HepG2 (cell line): ENCODE measurements around the gene STUB1. TPM values are rescaled to one million over a fixed set of nuclear protein-coding genes. Genes with fewer than 3 reads are reported as not detected.

Source experiments
- CBFB ChIP-seq: sonication (generic); formaldehyde crosslinking; IDR thresholded peaks from 2 replicates; pipeline ENCODE4 v1.4.0; 2020; ENCODE audit warnings: missing genetic modification reagents
- CREB3 ChIP-seq: sonication (generic); formaldehyde crosslinking; IDR thresholded peaks from 2 replicates; pipeline ENCODE4 v1.5.0; 2020; ENCODE audit warnings: missing genetic modification reagents
- FOXP1 ChIP-seq, 2 experiments: fragments of 450-650 bp in 1 of 2; IDR thresholded peaks; 2 replicates each; pipeline ENCODE4 v1.6.1; 2017 to 2018; ENCODE audit warnings: antibody characterized with exemption in 1 of 2
- HMGXB3 ChIP-seq: sonication (generic); formaldehyde crosslinking; IDR thresholded peaks from 2 replicates; pipeline ENCODE4 v1.4.0; 2020; ENCODE audit warnings: missing genetic modification reagents, borderline replicate concordance
- HNF4A ChIP-seq: sonication (generic); formaldehyde crosslinking; IDR thresholded peaks from 2 replicates; pipeline ENCODE4 v1.4.0; 2020; ENCODE audit warnings: missing genetic modification reagents
- IRF1 ChIP-seq: sonication (generic); formaldehyde crosslinking; IDR thresholded peaks from 2 replicates; pipeline ENCODE4 v1.4.0; 2020; ENCODE audit warnings: low read depth, mild to moderate bottlenecking, missing genetic modification reagents
- ISX ChIP-seq: sonication (generic); formaldehyde crosslinking; conservative IDR thresholded peaks from 2 replicates; pipeline ENCODE4 v1.5.0; 2020; ENCODE audit warnings: missing genetic modification reagents
- KDM4B ChIP-seq: sonication (generic); formaldehyde crosslinking; IDR thresholded peaks from 2 replicates; pipeline ENCODE4 v1.4.0; 2020; ENCODE audit warnings: missing genetic modification reagents
- KDM5B ChIP-seq: sonication (generic); formaldehyde crosslinking; IDR thresholded peaks from 2 replicates; pipeline ENCODE4 v1.4.0; 2020; ENCODE audit warnings: missing genetic modification reagents, mild to moderate bottlenecking, borderline replicate concordance
- KDM6A ChIP-seq: IDR thresholded peaks from 2 replicates; pipeline ENCODE4 v1.6.1; 2016; ENCODE audit warnings: low read depth
- MLX ChIP-seq: IDR thresholded peaks from 2 replicates; pipeline ENCODE4 v1.6.1; 2016
- MXD3 ChIP-seq: IDR thresholded peaks from 2 replicates; pipeline ENCODE4 v1.6.1; 2016; ENCODE audit warnings: mild to moderate bottlenecking, missing biosample characterization, missing genetic modification reagents
- NBN ChIP-seq: fragments of 450-650 bp; conservative IDR thresholded peaks from 2 replicates; pipeline ENCODE4 v1.6.1; 2017
- TAF1 ChIP-seq: sonication (generic); formaldehyde crosslinking; IDR thresholded peaks from 2 replicates; pipeline ENCODE4 v1.4.0; 2020; ENCODE audit warnings: missing genetic modification reagents
- TIGD3 ChIP-seq: sonication (generic); formaldehyde crosslinking; IDR thresholded peaks from 2 replicates; pipeline ENCODE4 v1.5.1; 2020; ENCODE audit warnings: mild to moderate bottlenecking, missing genetic modification reagents, borderline replicate concordance
- ZEB1 ChIP-seq: IDR thresholded peaks from 2 replicates; pipeline ENCODE4 v1.6.1; 2012; ENCODE audit warnings: mild to moderate bottlenecking, low read depth, inconsistent platforms; ENCODE audit not compliant: insufficient replicate concordance
- ZNF546 ChIP-seq: sonication (generic); formaldehyde crosslinking; conservative IDR thresholded peaks from 2 replicates; pipeline ENCODE4 v1.8.1; 2023; ENCODE audit warnings: mild to moderate bottlenecking, missing genetic modification reagents
- ZNF768 ChIP-seq: sonication (generic); formaldehyde crosslinking; IDR thresholded peaks from 2 replicates; pipeline ENCODE4 v1.4.0; 2020; ENCODE audit warnings: missing genetic modification reagents
- ZNF891 ChIP-seq: sonication (generic); formaldehyde crosslinking; IDR thresholded peaks from 2 replicates; pipeline ENCODE4 v1.5.0; 2020; ENCODE audit warnings: mild to moderate bottlenecking, missing genetic modification reagents
- ZSCAN31 ChIP-seq: sonication (generic); formaldehyde crosslinking; IDR thresholded peaks from 2 replicates; pipeline ENCODE4 v1.5.0; 2020; ENCODE audit warnings: low read depth, mild to moderate bottlenecking, missing genetic modification reagents
- polyA plus RNA-seq, 8 experiments: library from polyadenylated mRNA; depleted of rRNA in 3 of 8; stranded (reverse) in 7 of 8; unstranded in 1 of 8; fragments of >200 nt; fragmentation: Illumina TruSeq in 4 of 8; extraction: Trizol in 4 of 8; gene quantifications; 2 replicates each; pipeline versions ENCODE4 v1.2.1 to v1.2.3, GENCODE V29; 2011 to 2016; ENCODE audit warnings: low read depth in 4 of 8, missing spikeins in 1 of 8, mixed read lengths in 1 of 8; ENCODE audit not compliant: insufficient read depth in 1 of 8
- total RNA-seq, 5 experiments: library from RNA; depleted of rRNA; stranded (reverse); fragments of >200 nt; fragmentation: Illumina TruSeq; extraction: Trizol; gene quantifications; 2 replicates each; pipeline ENCODE4 v1.2.3, GENCODE V29; 2016; ENCODE audit warnings: low read depth in 1 of 5

The STUB1 gene
- total and polyA plus RNA-seq, 2 of the 13 experiments (the other 11 are each of a cell fraction or from before 2014, with no cell fraction given): 52.9 to 78.2 TPM

- no peak for TF ChIP-seq CREB3 (CRISPR knock-in tag)
- TF ChIP-seq NBN: no peak
- TF ChIP-seq KDM5B (CRISPR knock-in tag): no peak
- peak; percentile 41; the same call in 1 of the 2 replicates for TF ChIP-seq MLX (CRISPR knock-in tag)
- TF ChIP-seq HNF4A (CRISPR knock-in tag): no peak
- TF ChIP-seq ZEB1: no peak
- TF ChIP-seq CBFB (CRISPR knock-in tag): no peak
- no peak for TF ChIP-seq ZNF546
- no peak for TF ChIP-seq TAF1 (CRISPR knock-in tag)
- 0 out of 2 replicates have a peak, but pooled peaks have one; percentile 16 for TF ChIP-seq KDM6A (CRISPR knock-in tag)
- TF ChIP-seq ZSCAN31 (CRISPR knock-in tag): peak; percentile 55; the same call in 1 of the 2 replicates
- no peak for TF ChIP-seq TIGD3 (CRISPR knock-in tag)
- TF ChIP-seq IRF1 (CRISPR knock-in tag): no peak
- no peak for TF ChIP-seq ISX
- TF ChIP-seq HMGXB3: no peak
- TF ChIP-seq ZNF768 (CRISPR knock-in tag): peak; percentile 35; the same call in 1 of the 2 replicates
- no peak for TF ChIP-seq MXD3 (CRISPR knock-in tag)
- TF ChIP-seq ZNF891 (CRISPR knock-in tag): no peak
- TF ChIP-seq FOXP1 (IDR thresholded peaks at IDR 0.05): no peak
- peak; percentile 24; the same call in 1 of the 2 replicates for TF ChIP-seq FOXP1 (CRISPR knock-in tag; IDR thresholded peaks at IDR 0.05)
- no peak; the same call in 1 of the 2 replicates for TF ChIP-seq KDM4B (CRISPR knock-in tag)
Observed at GRCh38 chr16:645852-646678, 34.1 kb upstream of the STUB1 start (continued).
